GM12865 (cell line): ENCODE results near the gene CENPF.

Source experiments
- DNase-seq: peaks from one replicate; pipeline ENCODE4 v3.0.0; 2010; ENCODE audit warnings: low read depth
- H3K4me3 ChIP-seq: 2 replicates; pipeline ENCODE4 v1.5.1; 2011; ENCODE audit warnings: mild to moderate bottlenecking, low read depth, low read length, control low read depth
- TF ChIP-seq, protein P1 (sequence below): IDR thresholded peaks from 2 replicates; pipeline ENCODE4 v1.5.1; 2011; ENCODE audit warnings: low read length, control low read depth, low read depth, inconsistent platforms; ENCODE audit not compliant: insufficient read depth; ENCODE audit errors: missing control alignments

CENPF gene

DNA sequence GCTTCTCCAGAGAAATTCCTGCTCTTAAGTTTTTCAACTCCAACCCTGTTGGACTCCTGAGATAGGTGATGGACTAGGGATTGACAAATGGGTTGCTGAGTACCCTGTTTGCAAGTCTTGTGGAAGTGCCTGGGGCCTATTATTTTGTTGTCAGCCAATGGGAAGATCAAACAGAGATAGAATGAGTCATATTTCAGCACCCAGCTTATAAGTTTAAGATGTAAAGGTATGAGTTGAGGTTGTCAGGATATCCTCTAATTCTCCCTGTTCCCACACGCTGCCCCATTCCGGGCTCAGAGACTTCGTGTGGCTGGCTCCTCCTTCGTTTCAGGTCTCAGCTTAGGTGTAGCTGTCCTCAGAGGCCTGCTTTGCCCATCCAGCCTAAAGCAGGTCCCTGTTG lies 91.8 kb downstream of the CENPF start:
- TF ChIP-seq, protein P1, sequence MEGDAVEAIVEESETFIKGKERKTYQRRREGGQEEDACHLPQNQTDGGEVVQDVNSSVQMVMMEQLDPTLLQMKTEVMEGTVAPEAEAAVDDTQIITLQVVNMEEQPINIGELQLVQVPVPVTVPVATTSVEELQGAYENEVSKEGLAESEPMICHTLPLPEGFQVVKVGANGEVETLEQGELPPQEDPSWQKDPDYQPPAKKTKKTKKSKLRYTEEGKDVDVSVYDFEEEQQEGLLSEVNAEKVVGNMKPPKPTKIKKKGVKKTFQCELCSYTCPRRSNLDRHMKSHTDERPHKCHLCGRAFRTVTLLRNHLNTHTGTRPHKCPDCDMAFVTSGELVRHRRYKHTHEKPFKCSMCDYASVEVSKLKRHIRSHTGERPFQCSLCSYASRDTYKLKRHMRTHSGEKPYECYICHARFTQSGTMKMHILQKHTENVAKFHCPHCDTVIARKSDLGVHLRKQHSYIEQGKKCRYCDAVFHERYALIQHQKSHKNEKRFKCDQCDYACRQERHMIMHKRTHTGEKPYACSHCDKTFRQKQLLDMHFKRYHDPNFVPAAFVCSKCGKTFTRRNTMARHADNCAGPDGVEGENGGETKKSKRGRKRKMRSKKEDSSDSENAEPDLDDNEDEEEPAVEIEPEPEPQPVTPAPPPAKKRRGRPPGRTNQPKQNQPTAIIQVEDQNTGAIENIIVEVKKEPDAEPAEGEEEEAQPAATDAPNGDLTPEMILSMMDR, result no peak
- DNase-seq, result no peak
- H3K4me3 ChIP-seq, result no peak overlapping the region

DNA sequence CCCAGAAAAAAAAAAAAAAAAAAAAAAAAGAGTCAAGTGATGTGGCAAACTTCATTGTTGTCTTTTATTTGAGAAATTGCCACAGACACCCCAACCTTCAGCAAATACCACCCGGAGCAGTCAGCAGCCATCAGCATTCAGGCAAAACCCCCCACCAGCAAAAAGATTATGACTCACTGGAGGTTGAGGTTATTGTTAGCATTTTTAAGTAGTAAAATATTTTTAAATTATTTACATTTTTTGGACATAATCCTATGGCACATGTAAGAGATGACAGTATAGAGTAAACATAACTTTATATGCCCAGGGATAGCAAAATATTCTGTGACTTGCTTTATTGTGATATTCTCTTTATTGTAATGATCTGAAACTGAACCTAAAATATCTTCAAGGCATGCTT lies 95.6 kb downstream of the CENPF start:
- TF ChIP-seq, protein P1, result no peak
- no peak overlapping the region for H3K4me3 ChIP-seq
- DNase-seq, result no peak

DNA sequence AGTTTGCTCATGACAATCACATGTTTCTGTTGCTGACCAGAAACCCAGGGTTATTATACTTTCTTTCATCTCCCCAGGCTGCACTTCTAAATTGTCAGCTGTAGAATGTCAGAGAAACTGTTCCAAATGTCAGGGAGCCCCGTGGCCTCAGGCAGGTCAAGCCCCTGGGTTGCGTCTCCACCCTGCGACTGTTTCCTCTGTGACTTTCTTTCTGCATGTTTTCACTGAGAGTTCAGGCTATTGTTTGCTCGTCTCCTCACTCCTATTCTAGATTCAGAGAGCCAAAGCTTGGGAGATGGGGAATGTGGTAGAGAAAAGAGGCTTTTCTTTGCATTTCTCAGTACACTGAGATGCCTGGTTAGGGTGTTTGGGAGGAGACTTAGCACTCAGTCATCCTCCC lies 97.4 kb downstream of the CENPF start:
- TF ChIP-seq, protein P1, result no peak
- H3K4me3 ChIP-seq, result no peak overlapping the region
- no peak for DNase-seq

DNA sequence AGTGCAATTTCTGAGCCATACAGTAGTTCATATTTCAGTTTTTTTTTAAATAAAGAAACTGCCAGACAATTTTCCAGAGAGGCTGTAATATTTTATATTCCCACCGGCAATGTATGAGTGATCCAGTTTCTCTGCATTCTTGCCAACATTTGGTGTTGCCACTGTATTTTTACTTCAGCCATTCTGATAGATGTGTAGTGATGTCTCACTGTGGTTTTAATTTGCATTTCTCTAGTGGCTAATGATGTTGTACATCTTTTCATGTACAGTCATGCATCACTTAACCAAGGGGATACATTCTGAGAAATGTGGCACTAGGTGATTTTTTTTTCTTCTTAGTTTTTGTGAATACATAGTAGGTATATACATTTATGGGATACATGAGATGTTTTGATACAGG lies 99.6 kb downstream of the CENPF start:
- no peak for DNase-seq

DNA sequence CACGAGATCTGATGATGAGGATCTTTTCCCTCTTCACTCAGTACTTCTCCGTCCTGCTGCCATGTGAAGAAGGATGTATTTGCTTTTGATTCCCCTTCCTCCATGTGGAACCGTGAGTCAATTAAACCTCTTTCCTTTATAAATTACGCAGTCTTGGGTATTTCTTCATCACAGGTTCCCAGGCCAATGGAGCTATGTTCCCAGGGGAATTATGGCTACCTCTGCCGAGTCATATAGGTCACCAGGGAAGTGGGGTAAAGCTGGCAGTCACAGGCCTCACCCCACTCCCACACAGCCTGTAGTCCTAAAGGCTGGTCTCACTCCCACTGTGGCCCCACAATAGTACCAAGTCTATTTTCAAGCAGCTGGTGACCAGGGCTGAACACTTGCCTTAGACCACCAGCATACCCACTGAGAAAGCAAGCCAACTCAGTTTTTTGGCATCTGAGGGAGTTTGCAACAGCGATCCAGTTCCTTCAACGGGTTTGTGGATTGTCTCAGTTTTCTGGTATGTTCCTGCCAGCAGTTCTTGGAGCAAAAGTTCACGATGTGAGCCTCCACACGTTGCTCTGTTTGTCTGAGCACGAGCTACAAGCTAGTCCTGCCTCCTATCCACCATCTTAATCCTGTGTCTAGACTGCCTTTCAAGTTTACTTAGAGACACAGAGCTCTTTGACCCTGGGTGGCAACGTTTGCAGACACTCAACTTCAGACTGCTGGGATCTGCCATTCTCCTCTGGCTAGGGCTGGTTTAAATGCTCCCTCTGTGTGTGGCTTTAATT lies 104.5 kb downstream of the CENPF start:
- DNase-seq, result no peak
- H3K4me3 ChIP-seq, result no peak overlapping the region
- TF ChIP-seq, protein P1, result no peak

More for the DNA sequence above, 99.6 kb downstream of the CENPF start:
- H3K4me3 ChIP-seq, result no peak overlapping the region
- TF ChIP-seq, protein P1, result no peak

DNA sequence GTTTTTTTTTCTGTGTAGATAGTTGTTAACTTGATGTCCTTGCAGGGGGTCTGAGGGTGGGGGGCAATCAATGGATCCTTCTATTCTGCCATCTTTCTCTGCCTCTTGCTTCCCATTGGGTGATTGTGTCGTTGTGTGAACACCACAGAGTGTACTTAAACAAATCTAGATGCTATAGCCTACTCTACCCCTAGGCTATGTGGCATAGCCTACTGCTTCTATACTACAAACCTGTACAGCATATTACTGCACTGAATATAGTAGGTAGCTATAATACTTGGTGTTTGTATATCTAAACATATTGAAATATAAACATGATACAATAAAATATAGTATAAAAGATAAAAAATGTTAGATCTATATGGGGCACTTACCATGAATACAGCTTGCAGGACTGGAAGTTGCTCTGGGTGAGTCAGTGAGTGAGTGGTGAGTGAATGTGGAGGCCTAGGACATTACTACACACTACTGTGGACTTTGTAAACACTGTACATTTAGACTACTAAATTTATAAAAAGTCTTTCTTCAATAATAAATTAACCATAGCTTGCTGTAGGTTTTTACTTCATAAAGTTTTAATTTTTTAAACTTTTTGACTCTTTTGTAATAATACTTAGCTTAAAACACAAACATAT lies 105.4 kb downstream of the CENPF start:
- TF ChIP-seq, protein P1, result no peak
- no peak overlapping the region for H3K4me3 ChIP-seq
- DNase-seq, result no peak

DNA sequence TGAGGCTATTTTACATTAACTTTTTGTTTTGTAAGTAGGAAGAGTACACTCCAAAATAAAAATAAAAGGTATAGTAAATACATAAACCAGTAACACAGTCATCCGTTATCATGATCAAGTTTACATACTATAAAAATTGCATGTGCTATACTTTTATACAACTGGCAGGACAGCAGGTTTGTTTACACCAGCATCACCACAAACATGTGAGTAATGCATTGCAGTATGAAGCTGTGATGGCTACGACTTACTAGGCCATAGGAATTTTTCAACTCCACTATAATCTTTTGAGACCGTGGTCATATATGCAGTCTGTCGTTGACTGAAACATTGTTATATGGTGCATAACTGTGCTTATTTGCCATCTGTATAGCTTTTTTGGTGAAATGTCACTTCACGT lies 106.2 kb downstream of the CENPF start:
- no peak overlapping the region for H3K4me3 ChIP-seq
- TF ChIP-seq, protein P1, result no peak
- no peak for DNase-seq
